HL-60 (cell line): ENCODE results near the gene MRPS2.

Experiments
- POLR2AphosphoS5 ChIP-seq: IDR thresholded peaks from 2 replicates; pipeline ENCODE4 v1.6.1; 2012; ENCODE audit warnings: low read depth
- TF ChIP-seq, protein P1 (sequence below): IDR thresholded peaks from one replicate; pipeline ENCODE4 v1.5.1; 2011; ENCODE audit warnings: low read length, control low read depth, inconsistent platforms; ENCODE audit not compliant: insufficient read depth
- TF ChIP-seq, protein P2 (sequence below): IDR thresholded peaks from 2 replicates; pipeline ENCODE4 v1.6.1; 2012; ENCODE audit warnings: low read depth; ENCODE audit not compliant: insufficient replicate concordance

DNA sequence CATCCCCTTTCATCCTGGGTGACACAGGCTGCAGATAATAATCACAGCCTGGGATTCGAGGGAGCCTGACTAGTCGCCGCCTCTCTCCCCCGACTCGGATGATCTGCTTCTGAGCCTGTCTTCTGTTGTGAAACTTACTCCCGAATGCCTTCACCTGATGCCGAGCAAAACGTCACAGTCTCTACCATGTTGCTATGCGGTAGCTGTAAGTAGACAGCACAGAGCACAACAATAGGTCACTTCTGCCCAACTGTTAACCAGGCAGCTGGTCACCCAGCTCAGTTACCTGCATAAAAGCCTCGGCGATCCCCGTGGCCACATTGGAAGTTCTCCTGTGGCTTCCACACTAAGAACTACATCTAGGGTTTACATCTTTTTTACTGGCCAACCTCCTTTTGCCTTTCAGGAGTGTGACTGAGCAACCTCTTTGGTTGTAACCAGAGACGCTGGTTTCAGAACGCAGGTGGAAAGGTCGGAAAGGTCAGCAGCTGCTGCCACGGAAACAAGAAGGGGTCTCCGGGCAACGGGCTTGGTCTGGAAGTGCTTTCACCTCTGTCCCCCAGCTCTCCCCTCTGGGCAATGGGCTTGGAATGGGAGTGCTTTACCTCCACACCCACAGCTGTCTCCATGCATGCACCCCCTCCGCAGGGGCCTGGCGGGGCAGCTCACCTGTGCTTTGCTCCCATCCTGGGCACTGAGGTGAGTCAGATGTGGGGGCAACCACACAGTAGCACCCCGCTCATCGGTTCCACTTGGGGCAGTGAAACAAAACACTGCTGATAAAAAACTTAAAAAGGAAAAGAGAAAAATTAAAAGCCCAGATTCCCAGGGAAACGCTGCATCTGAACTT lies 28.5 kb upstream of the MRPS2 start:
- TF ChIP-seq, protein P1, sequence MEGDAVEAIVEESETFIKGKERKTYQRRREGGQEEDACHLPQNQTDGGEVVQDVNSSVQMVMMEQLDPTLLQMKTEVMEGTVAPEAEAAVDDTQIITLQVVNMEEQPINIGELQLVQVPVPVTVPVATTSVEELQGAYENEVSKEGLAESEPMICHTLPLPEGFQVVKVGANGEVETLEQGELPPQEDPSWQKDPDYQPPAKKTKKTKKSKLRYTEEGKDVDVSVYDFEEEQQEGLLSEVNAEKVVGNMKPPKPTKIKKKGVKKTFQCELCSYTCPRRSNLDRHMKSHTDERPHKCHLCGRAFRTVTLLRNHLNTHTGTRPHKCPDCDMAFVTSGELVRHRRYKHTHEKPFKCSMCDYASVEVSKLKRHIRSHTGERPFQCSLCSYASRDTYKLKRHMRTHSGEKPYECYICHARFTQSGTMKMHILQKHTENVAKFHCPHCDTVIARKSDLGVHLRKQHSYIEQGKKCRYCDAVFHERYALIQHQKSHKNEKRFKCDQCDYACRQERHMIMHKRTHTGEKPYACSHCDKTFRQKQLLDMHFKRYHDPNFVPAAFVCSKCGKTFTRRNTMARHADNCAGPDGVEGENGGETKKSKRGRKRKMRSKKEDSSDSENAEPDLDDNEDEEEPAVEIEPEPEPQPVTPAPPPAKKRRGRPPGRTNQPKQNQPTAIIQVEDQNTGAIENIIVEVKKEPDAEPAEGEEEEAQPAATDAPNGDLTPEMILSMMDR = no peak
- no peak for TF ChIP-seq POLR2AphosphoS5
- TF ChIP-seq, protein P2, sequence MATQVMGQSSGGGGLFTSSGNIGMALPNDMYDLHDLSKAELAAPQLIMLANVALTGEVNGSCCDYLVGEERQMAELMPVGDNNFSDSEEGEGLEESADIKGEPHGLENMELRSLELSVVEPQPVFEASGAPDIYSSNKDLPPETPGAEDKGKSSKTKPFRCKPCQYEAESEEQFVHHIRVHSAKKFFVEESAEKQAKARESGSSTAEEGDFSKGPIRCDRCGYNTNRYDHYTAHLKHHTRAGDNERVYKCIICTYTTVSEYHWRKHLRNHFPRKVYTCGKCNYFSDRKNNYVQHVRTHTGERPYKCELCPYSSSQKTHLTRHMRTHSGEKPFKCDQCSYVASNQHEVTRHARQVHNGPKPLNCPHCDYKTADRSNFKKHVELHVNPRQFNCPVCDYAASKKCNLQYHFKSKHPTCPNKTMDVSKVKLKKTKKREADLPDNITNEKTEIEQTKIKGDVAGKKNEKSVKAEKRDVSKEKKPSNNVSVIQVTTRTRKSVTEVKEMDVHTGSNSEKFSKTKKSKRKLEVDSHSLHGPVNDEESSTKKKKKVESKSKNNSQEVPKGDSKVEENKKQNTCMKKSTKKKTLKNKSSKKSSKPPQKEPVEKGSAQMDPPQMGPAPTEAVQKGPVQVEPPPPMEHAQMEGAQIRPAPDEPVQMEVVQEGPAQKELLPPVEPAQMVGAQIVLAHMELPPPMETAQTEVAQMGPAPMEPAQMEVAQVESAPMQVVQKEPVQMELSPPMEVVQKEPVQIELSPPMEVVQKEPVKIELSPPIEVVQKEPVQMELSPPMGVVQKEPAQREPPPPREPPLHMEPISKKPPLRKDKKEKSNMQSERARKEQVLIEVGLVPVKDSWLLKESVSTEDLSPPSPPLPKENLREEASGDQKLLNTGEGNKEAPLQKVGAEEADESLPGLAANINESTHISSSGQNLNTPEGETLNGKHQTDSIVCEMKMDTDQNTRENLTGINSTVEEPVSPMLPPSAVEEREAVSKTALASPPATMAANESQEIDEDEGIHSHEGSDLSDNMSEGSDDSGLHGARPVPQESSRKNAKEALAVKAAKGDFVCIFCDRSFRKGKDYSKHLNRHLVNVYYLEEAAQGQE = no peak
